ENCODE data around the gene EPHX1. TPM values are rescaled to one million over a fixed set of nuclear protein-coding genes. Genes with fewer than 3 reads are reported as not detected.

Gene EPHX1
- total RNA-seq, 1 donor from 2014 or later = 41.5 TPM

GRCh38 chr1:225889743-225890142 lies 79.8 kb downstream of the EPHX1 start:
- no peaks in the 10 kb centered on the region for H3K27me3 Mint-ChIP-seq
- peaks cover 27% of the 10 kb centered on the region for H3K4me1 Mint-ChIP-seq (ENCODE audit: low read depth)
- H3K27ac Mint-ChIP-seq = peak overlapping the region; percentile 90
- DNase-seq (ENCODE audit: low spot score, unreplicated experiment) = no peak
- H3K36me3 Mint-ChIP-seq (ENCODE audit: insufficient read depth) = peaks cover 6% of the 10 kb centered on the region
- no peaks in the 10 kb centered on the region for H3K9me3 Mint-ChIP-seq (ENCODE audit: low read depth)
- no peak overlapping the region for H3K4me3 Mint-ChIP-seq (ENCODE audit: low read depth)
- TF ChIP-seq CTCF (IDR thresholded peaks at IDR 0.05; ENCODE audit: unreplicated experiment) = no peak

DNA sequence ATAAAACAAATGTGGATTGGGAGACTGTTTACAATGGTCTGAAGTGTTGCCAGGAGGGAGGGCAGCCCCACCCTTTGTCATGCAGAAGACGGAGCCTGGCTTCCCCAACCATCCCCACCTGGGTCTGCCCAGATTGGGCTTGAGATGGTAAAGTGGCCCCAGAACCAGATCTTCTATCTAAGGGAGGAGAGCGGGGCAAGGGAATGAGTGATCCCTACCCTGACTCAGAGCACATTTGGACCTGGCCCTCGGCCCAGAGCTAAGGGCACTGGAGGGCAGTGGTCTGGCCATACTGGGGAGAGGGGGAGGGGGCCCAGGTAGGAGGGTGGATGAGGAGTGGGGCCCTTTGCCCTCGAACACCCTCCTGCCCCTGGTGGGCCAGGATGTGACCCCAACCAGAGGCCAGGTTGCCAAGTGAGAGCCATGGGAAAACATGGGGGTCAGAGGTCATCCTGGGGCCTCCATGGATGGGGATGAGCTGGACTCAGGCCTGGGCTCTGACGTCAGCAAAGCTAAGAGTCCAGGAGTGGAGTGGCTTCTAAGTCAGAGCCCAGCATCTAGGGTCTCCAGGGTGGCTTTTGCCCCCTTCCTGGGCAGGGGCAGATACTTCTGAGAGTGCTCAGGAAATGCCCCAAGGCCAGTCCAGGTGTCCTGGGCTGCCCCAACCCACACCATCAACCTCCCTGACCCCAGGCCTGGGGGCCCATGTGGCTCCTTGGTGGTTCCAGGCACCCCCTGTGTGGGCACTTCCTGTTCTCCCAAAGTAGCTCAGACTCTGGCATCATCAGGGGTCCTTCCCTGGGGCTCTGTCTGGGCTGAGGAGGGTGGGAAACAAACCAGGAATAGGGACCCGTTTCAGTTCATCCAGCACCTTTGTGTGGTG lies 80.7 kb downstream of the EPHX1 start:
- TF ChIP-seq CTCF (IDR thresholded peaks at IDR 0.05; ENCODE audit: unreplicated experiment) = no peak
- Mint-ChIP-seq H3K9me3 (ENCODE audit: low read depth) (no peaks in the 10 kb centered on the region), H3K36me3 (ENCODE audit: insufficient read depth) (peaks cover 6% of the 10 kb centered on the region), H3K27me3 (no peaks in the 10 kb centered on the region), H3K4me3 (ENCODE audit: low read depth) (no peak overlapping the region), H3K27ac (peak overlapping the region; percentile 96), H3K4me1 (ENCODE audit: low read depth) (peaks cover 27% of the 10 kb centered on the region)
- DNase-seq (ENCODE audit: low spot score, unreplicated experiment) = no peak

GRCh38 chr1:225891229-225891972 lies 81.5 kb downstream of the EPHX1 start:
- peak overlapping the region; percentile 45 for H3K4me3 Mint-ChIP-seq (ENCODE audit: low read depth)
- no peaks in the 10 kb centered on the region for H3K9me3 Mint-ChIP-seq (ENCODE audit: low read depth)

DNA sequence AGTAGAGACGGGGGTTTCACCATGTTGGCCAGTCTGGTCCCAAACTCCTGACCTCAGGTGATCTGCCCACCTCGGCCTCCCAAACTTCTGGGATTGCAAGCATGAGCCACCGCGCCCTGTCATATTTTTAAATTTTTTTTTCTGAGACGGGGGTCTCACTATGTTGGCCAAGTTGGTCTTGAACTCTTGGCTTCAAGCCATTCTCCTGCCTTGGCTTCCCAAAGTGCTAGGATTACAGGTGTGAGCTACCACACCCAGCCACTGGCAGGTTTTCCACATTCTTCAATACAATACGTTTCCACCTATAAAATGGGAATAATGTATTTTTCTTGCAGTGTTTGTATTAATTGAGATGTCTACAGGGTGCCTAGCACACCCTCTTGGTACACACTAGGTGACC lies 82.4 kb downstream of the EPHX1 start:
- no peaks in the 10 kb centered on the region for H3K9me3 Mint-ChIP-seq (ENCODE audit: low read depth)
- peaks cover 1% of the 10 kb centered on the region for H3K36me3 Mint-ChIP-seq (ENCODE audit: insufficient read depth)
- H3K4me1 Mint-ChIP-seq (ENCODE audit: low read depth) = peaks cover 34% of the 10 kb centered on the region
- TF ChIP-seq CTCF (IDR thresholded peaks at IDR 0.05; ENCODE audit: unreplicated experiment) = no peak
- DNase-seq (ENCODE audit: low spot score, unreplicated experiment) = no peak
- no peaks in the 10 kb centered on the region for H3K27me3 Mint-ChIP-seq
- H3K4me3 Mint-ChIP-seq (ENCODE audit: low read depth) = no peak overlapping the region
- no peak overlapping the region for H3K27ac Mint-ChIP-seq

More at GRCh38 chr1:225891229-225891972, 81.5 kb downstream of the EPHX1 start:
- Mint-ChIP-seq H3K27ac (peak overlapping the region; percentile 96), H3K36me3 (ENCODE audit: insufficient read depth) (peaks cover 4% of the 10 kb centered on the region), H3K27me3 (no peaks in the 10 kb centered on the region), H3K4me1 (ENCODE audit: low read depth) (peaks cover 27% of the 10 kb centered on the region)
- no peak for DNase-seq (ENCODE audit: low spot score, unreplicated experiment)
- TF ChIP-seq CTCF (IDR thresholded peaks at IDR 0.05; ENCODE audit: unreplicated experiment) = no peak

Other genes with a start within 250 kb of the EPHX1 start
- 213 and 217 TPM in 2 replicates for gene ENAH, start 157.0 kb upstream of the EPHX1 start, total RNA-seq
- gene SRP9, start 32.3 kb upstream of the EPHX1 start, total RNA-seq = 406 and 423 TPM in 2 replicates
- gene TMEM63A, start 72.3 kb downstream of the EPHX1 start, total RNA-seq = 236 and 246 TPM in 2 replicates
- 22.9 and 26.0 TPM in 2 replicates for gene LEFTY1, start 79.0 kb downstream of the EPHX1 start, total RNA-seq
- 54.5 and 54.8 TPM in 2 replicates for gene PYCR2, start 114.1 kb downstream of the EPHX1 start, total RNA-seq
- gene LEFTY2, start 131.1 kb downstream of the EPHX1 start, total RNA-seq = 0.22 and 0.51 TPM in 2 replicates
- 15.0 and 15.1 TPM in 2 replicates for gene SDE2, start 189.2 kb downstream of the EPHX1 start, total RNA-seq

All from progenitor cell of endocrine pancreas (in vitro differentiated cells).